Stomach (tissue), 4 donors: ENCODE measurements around the gene ADAMTS16.

Experiments
- EP300 ChIP-seq: sonication (generic); formaldehyde crosslinking; IDR thresholded peaks from one replicate; pipeline ENCODE4 v1.6.1; 2017; ENCODE audit warnings: antibody characterized with exemption
- POLR2A ChIP-seq, 4 donors: fragments of 450-650 bp; IDR thresholded peaks; one replicate each; pipeline ENCODE4 v1.6.1; 2016; ENCODE audit warnings: antibody characterized with exemption in 4 of 4, control low read depth in 2 of 4, mild to moderate bottlenecking in 1 of 4, moderate library complexity in 1 of 4
- POLR2AphosphoS5 ChIP-seq, 3 donors: sonication (generic); formaldehyde crosslinking; IDR thresholded peaks; one replicate each; pipeline ENCODE4 v1.6.1; 2016; ENCODE audit warnings: antibody characterized with exemption in 3 of 3
- TF ChIP-seq, protein P1 (sequence below), 7 experiments: fragments of 450-650 bp in 4 of 7; fragments of 200-600 bp in 3 of 7; sonication (generic) in 3 of 7; IDR thresholded peaks; one replicate each; pipeline ENCODE4 v1.5.1; 2016 to 2019; ENCODE audit warnings: antibody characterized with exemption in 7 of 7, control low read depth in 2 of 7, mild to moderate bottlenecking in 1 of 7

DNA sequence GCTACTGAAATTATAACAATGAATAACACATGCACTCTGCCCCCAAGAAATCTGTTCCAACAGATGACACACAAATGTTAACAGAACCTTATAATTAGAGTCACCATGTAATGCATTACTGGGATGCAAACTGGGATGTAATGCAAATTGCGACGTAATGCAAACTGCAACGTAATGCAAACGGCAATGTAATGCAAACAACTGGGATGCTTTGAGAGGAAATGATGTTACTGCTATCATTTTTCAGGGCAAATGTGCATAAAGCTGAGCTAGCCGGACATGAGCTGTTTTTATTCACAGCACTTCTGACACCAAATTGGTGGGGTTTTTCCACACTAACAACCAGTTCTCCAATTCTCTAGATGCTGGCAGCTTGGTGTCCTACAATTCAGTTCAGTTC is 117.2 kb downstream of the ADAMTS16 start:
- TF ChIP-seq POLR2A (IDR thresholded peaks at IDR 0.05), result no peak
- TF ChIP-seq EP300, result no peak
- TF ChIP-seq, protein P1, sequence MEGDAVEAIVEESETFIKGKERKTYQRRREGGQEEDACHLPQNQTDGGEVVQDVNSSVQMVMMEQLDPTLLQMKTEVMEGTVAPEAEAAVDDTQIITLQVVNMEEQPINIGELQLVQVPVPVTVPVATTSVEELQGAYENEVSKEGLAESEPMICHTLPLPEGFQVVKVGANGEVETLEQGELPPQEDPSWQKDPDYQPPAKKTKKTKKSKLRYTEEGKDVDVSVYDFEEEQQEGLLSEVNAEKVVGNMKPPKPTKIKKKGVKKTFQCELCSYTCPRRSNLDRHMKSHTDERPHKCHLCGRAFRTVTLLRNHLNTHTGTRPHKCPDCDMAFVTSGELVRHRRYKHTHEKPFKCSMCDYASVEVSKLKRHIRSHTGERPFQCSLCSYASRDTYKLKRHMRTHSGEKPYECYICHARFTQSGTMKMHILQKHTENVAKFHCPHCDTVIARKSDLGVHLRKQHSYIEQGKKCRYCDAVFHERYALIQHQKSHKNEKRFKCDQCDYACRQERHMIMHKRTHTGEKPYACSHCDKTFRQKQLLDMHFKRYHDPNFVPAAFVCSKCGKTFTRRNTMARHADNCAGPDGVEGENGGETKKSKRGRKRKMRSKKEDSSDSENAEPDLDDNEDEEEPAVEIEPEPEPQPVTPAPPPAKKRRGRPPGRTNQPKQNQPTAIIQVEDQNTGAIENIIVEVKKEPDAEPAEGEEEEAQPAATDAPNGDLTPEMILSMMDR (IDR thresholded peaks at IDR 0.05), result no peak
- TF ChIP-seq POLR2AphosphoS5 (IDR thresholded peaks at IDR 0.05), result no peak
